ENCODE data around the gene ONECUT2.

GRCh38 chr18:57416542-57416941, 18.6 kb upstream of the ONECUT2 start:
- TF ChIP-seq TAF1 (IDR thresholded peaks at IDR 0.05; ENCODE audit: low read depth, low read length): no peak
- TF ChIP-seq POU2F2 (IDR thresholded peaks at IDR 0.05; ENCODE audit: low read depth, low read length): no peak
- no peak for TF ChIP-seq POLR2A (IDR thresholded peaks at IDR 0.05; ENCODE audit: low read depth, low read length)
